HS-5 (cell line): ENCODE measurements around the gene OR5I1.
"Not testable (repeated sequence)": the region's sequence is repeated elsewhere in the genome, so short reads cannot be mapped to it uniquely, and the experiment has no call there.

Source experiments
- DNase-seq: peaks from one replicate; pipeline ENCODE4 v3.0.0-alpha.2; 2012; ENCODE audit warnings: low read depth

The OR5I1 gene

DNA sequence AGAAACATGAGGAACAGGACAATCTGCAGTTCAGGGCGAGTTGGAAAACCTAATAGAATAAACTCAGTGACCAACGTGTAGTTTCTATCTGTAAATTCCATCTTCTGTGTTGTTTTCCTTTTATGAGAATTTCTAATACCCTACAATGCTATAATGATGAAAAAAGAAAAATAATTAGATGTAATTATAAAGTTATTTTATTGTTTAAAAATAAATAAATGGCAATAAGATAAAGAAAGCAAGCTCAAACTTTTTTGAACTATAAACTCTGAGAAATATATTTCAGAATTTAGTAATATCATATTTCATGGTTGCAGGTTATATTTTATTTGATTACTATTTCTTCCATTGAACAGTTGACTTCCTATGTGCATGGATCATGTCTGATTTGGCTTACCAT is at the start of gene OR5I1:
TSS of gene OR5I1 (minus strand) at position 101 of the 400 bp plus-strand sequence. CDS start at position 101, 0 bp downstream.
- DNase-seq = no peak

GRCh38 chr11:55970935-55971334 is 34.7 kb upstream of the OR5I1 start:
- no peak for DNase-seq

- no peak for DNase-seq
These were observed 33.6 kb upstream of the OR5I1 start, which contains the start of gene OR10AG1 for GRCh38 chr11:55969845-55970244. TSS of gene OR10AG1 (minus strand) at chr11:55969945. CDS start at chr11:55969907, 38 bp downstream.

DNA sequence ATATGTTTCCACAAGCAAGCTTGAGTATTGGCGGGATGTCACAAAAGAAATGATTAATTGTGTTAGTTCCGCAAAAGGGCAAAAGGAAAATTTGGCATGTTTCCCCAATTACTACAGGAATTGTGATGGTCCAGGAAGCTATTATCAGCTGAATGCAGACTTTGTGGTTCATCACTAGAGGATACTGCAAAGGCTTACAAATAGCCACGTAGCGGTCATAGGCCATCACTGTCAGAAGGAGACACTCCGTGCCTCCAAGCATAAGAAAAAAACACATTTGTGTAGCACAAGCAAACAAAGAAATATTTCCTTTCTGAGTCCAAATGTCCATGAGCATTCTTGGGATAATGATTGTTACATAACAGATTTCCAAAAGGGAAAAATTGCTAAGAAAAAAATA is 31.7 kb upstream of the OR5I1 start:
- DNase-seq = no peak

GRCh38 chr11:55966391-55966790 is 30.2 kb upstream of the OR5I1 start:
- DNase-seq = no peak

DNA sequence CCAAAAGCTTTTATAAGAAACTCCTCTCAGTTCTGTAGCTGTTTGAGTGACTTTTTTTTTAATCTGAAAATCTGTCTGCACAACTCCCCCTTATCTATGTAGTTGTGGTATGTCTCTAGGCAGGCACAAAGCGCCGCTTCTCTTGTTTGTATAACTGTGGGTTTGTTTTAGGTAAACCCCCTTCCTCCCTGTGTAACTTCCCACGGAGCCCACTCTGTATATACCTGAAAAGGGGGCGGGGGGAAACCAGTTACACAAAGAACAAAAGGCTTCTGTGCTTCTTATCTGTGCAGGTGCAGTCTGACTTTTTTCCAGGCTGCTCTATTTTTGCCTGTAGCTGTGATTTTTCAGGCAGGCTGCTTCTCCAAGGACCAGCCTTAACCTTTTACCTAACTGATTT is 20.3 kb upstream of the OR5I1 start:
- DNase-seq = no peak

DNA sequence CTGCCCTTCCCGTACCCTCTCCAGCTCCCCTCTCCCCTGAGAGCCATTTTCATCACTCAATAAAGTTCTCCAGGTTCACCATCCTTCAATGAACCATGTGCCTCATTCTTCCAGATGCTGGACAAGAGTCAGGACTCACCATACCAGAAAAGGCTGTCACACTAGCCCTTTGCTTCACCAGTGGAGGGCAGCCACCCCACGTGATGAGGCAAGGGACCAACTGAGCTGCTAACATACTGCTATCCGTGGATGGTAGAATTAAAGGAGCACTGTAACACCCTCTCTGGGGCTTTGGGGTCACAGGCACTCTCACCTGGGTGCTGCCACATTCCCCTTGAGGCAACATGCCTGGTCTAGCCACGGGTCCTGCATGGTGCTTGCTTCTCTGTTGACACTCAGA is 13.1 kb upstream of the OR5I1 start:
- no peak for DNase-seq

GRCh38 chr11:55942785-55943392 is 6.7 kb upstream of the OR5I1 start:
- peak; percentile 14 for DNase-seq

DNA sequence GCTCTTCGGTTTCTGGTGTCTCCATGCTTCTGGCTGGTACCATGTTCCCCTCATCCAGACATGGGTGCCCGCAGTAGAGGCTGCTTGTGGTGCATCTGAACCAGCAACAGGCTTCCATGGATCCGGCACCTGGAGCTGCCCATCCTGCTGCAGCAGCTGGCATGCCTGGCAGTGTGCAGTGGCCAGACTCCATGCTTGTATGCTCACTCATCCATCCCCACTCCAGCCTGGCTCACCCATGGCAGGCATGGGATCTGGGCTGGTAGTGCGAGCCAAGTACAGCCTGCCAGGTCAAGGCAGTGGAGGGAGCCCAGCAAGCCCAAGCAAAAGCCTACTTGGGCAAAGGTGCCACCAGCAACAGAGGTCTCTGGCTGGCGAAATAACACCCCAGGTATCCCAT is 15.7 kb downstream of the OR5I1 start:
- DNase-seq = no peak

DNA sequence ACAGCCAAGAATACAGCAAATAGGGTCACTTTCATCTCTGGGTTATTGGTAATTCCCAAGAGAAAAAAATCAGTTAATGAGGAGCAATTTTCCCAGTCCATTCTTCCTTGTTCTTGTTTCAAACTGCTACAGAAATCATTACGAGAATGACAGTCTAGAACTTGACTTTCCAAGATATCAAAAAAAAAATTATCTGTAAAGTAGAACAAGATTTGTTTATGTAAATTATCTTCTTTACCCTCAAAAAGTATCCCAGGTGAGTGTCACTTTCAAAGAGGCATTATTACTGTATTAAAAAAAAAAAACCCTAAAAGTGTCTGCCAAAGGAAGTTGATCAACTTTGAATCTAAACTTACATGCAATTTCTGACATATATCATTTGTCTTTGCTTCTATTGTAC is 21.7 kb downstream of the OR5I1 start, which contains the start of gene OR5W2:
TSS of gene OR5W2 (minus strand) at position 101 of the 400 bp plus-strand sequence. CDS start at position 101, 0 bp downstream.
- DNase-seq = no peak

DNA sequence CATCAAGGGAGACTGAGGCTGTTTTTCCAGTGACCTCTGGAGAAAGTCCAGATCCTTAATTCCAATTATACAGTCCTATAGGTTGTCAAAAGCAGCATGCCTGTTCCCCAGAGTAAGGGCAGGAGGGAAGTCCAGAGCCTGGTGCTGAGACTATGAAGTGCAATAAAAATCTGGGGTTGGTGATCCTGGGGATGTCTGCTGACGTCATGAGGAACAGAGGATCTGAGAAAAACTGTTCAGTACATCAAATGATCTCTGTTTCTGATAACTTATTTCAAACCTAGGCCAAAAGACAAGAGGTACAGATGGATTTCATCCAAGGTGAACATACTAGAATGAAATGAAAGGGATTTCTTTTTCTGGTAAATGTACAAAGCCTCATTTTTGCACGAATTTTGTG is 33.9 kb downstream of the OR5I1 start:
- no peak for DNase-seq

GRCh38 chr11:55895216-55895615 is 41.0 kb downstream of the OR5I1 start:
- no peak for DNase-seq

- DNase-seq = not testable (repeated sequence)
These were observed 50.7 kb downstream of the OR5I1 start for GRCh38 chr11:55885481-55885880.
